GM13976 (cell line): ENCODE data around the gene ESF1.
"Not testable (repeated sequence)": the region's sequence is repeated elsewhere in the genome, so short reads cannot be mapped to it uniquely, and the experiment has no call there.

Experiments
- DNase-seq: peaks from one replicate; pipeline ENCODE4 v3.0.0; 2012; ENCODE audit warnings: low spot score
- CTCF ChIP-seq: IDR thresholded peaks from 2 replicates; pipeline ENCODE4 v1.5.1; 2012; ENCODE audit warnings: borderline replicate concordance, mild to moderate bottlenecking; ENCODE audit not compliant: insufficient read depth; ENCODE audit errors: extremely low read depth, missing control alignments, control extremely low read depth
- in situ Hi-C: fragments of 300-500 bp; cut with MboI; formaldehyde crosslinking; loops from one replicate; pipeline ENCODE4 v1.12.0; 2022; ENCODE audit warnings: low sequenced_read_pairs, mixed read lengths, inconsistent platforms; ENCODE audit not compliant: unreplicated experiment

Gene ESF1

GRCh38 chr20:13771853-13772453 lies 12.8 kb downstream of the ESF1 start:
- in situ Hi-C loops = loop anchor here (10.0 kb wide), 1 partner anchor 307 kb away; no protein-coding TSS in a partner anchor
- peak; percentile 35 for DNase-seq
- peak; percentile 10 for TF ChIP-seq CTCF

- in situ Hi-C loops = loop anchor here (10.0 kb wide), 1 partner anchor 305 kb away; no protein-coding TSS in a partner anchor
- TF ChIP-seq CTCF = no peak
- no peak for DNase-seq
Observed at GRCh38 chr20:13770141-13770540, 14.6 kb downstream of the ESF1 start.

GRCh38 chr20:13765868-13766416 lies 18.8 kb downstream of the ESF1 start:
- DNase-seq = no peak
- in situ Hi-C loops = no loop called here
- TF ChIP-seq CTCF = no peak

GRCh38 chr20:13765299-13765698 lies 19.4 kb downstream of the ESF1 start:
- no peak for TF ChIP-seq CTCF
- DNase-seq = no peak
- in situ Hi-C loops = no loop called here

GRCh38 chr20:13760451-13760946 lies 24.2 kb downstream of the ESF1 start:
- DNase-seq, in situ Hi-C loops: not testable (repeated sequence)

GRCh38 chr20:13758884-13759283 lies 25.8 kb downstream of the ESF1 start:
- no peak for DNase-seq
- in situ Hi-C loops = no loop called here
- no peak for TF ChIP-seq CTCF

GRCh38 chr20:13756551-13756950 lies 28.2 kb downstream of the ESF1 start:
- in situ Hi-C loops = no loop called here

More at GRCh38 chr20:13756551-13756950, 28.2 kb downstream of the ESF1 start:
- no peak for TF ChIP-seq CTCF
- no peak for DNase-seq
